GM19328 (cell line): ENCODE measurements around the gene FNDC1.

Experiments used
- ATAC-seq: cut with Tn5 transposase; IDR thresholded peaks from one replicate; pipeline ENCODE4 v1.9.1; 2021; ENCODE audit warnings: mild to moderate bottlenecking, moderate library complexity; ENCODE audit not compliant: unreplicated experiment

Gene FNDC1

GRCh38 chr6:159156089-159156488 lies 13.1 kb upstream of the FNDC1 start:
- no peak for ATAC-seq

DNA sequence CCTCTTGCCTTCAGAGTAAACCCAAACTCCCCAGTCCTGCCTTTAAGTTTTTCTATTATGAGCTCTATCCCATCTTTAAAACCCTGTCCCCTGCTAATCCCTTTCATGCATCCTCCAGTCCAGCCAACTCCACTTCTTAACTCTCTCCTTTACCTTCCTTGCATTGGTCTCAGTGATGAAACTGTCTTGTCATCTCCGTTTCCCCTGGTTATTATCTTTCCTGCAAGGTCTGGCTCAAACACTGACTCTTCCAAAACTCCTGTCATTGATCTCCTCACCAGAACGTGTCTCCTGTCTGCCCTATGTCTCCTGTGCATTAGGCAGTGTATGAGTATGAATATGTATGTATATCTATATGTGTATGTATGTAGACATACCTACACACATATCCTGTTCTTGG lies 11.8 kb upstream of the FNDC1 start:
- no peak for ATAC-seq

DNA sequence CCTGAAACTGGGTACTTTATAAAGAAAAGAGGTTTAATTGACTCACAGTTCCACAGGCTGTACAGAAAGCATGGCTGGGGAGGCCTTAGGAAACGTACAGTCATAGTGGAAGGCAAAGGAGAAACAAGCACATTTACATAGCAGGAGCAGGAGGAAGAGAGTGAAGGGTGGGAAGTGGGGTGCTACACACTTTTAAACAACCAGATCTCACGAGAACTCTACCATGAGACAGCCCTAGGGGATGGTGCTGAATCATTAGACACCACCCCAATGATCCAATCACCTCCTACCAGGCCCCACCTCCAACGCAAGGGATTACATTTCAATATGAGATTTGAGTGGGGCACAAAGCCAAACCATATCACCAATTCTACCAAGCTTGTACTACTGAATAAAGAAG lies 7.4 kb upstream of the FNDC1 start:
- ATAC-seq: no peak

DNA sequence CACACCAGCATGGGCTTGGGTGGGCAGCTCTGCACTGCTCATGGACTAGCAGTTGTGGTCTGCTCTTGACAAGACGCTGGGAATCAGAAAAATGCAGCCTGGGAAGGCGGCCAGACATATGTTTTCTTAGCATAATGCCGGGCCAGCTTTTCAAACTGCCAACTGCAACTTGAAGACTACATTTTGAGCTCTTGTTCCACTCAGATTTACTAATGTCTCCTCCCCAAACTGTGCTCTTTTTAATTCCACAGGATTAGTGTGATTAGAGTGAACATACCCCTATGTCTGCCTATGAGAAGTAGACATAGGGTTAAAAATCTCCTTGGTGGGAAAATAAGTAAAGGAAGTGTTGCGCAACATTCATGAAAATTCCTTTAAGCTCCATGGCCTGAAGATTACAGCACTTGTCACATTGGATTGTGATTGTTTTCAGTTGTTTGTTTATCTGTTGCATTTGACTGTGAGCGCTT lies 5.3 kb upstream of the FNDC1 start:
- ATAC-seq: no peak

DNA sequence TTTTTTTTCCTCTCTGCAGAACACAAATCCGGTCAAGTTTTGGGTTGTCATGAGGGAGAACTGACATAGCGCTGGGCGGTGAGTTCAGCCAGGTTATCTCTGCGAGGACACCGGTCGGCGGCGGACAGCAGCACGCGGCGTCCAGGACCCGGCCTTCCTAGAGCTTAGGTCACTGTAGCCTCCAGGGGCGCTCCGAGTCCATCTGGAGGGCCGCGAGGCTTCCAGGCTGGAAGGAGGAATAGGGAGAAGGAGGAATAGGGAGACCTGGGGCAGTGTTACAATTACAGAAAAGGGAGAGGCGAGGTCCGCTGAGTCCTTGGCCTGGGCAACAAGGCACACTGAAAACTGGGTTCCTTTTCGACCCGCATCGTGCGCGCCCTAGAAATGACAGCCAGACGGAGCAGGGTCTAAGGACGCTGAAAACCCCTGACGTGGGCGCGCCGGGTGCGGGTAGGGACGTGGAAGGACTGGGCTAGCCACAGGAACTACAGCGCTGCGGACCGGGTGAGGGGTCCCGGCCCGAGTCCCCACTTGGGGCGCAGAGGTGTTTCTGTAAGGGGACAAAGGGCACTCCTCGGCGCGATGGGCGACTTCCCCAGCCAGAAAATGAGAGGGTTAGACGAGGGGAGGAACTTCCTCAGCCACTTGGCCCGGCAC lies 536 bp upstream of the FNDC1 start:
- no peak for ATAC-seq

DNA sequence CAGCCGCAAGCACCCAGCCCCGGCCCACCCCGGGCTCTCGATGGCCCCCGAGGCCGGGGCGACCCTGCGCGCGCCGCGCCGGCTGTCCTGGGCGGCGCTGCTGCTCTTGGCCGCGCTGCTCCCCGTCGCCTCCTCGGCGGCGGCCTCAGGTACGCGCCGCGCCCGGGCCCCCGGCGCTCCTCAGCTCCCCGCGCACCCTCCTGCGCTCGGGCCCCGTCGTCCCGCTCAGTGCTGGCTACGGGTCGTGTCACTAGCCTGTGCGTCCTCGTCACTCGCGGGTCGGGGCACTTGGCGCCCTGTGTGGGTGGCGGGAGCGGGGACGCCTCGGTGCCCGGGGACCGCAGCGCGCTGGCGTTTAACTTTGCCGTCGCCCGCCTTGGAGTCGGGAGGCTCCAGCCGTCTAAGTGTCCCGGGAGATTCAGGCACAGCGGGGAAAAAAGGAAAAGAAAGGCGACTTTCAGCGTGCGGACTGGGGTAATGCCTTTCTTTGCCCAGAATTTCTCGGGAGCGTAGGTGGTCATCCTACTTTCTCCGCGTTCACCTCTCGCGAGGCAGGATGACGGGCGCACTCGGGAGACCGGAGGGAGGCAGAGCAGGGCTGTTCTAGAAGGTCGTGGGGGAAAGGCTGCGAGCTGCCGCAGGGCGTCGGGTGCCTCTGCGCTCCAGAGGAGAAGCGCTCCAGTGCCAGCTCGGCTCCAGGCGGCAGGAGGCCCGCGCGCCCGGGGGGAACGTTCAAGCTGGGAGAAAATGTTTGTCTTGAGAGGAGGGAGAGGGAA lies 545 bp downstream of the FNDC1 start:
- no peak for ATAC-seq

- no peak for ATAC-seq
Observed at GRCh38 chr6:159170333-159170672, 1.1 kb downstream of the FNDC1 start.

- no peak for ATAC-seq
Observed at GRCh38 chr6:159170999-159171712, 2.0 kb downstream of the FNDC1 start.

DNA sequence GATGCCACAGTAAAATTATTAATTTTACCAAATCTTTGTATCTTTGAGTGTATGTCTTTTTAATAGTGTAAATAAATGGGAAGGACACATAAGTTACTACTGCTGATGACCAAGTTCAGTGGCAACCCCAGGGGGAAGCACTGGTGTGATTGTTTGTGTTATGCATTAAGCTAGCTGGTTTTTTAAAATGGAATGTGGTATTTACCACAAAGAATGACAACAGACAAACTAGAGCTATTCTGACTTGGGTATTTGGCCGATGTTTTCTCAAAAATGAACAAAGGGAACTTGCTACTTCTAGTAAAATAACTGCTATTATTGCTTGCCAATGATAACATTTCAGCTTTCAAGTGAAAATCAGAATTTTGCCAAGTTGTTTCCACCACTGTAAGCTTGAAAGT lies 2.9 kb downstream of the FNDC1 start:
- ATAC-seq: no peak

DNA sequence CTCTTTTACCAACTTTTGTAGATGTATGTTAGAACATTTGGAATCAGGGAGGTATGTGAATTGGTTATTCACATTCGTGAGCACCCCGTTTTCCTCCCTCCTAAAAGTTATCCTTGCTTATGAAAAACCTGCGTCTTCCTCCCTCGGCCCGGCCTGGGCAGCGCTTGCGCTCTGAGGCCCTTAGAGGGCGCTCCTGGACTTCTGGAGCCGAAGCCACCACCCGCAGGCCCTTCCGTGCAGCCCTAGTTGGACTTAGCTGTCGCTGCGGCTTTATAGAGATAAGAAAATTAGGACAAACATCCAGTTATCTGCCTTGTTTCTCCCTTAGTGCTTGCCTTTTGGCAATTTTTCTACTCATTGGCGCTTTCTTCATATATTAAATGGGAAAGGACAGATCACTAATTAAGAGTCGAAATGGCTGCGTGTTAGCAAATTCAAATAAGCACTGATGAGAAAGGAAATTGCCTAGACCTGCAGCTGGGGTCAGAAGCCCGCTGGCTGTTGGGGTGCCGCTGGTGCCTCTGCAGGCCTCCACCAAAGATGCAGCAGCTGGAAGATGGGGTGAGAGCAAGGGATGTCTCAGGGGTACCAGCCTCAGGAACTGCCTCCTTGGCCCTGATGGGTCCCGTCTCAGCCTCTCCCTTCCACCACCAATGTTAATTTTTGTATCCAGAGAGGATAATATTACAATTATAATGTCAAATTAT lies 5.2 kb downstream of the FNDC1 start:
- ATAC-seq: peak; percentile 63

- ATAC-seq: no peak
Observed at GRCh38 chr6:159176913-159177312, 7.7 kb downstream of the FNDC1 start.

DNA sequence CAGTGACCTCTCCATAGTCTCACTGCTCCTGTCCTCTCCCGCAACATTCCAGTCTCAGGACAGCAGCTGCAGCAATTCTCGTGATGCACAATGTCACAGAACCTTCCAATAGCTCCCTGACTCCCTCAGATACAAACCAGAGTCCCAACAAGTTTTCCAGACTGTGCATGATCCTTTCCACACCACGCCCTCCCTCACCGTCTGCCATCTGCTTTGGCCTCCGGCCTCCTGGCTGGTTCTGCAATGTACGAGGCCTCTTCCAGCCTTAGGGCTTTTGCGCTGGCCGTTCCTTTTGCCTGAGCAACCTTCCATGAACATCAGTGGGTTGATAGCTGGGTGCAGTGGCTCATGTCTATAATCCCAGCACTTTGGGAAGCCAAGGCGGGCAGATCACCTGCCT lies 9.6 kb downstream of the FNDC1 start:
- ATAC-seq: no peak

GRCh38 chr6:159180001-159180400 lies 10.8 kb downstream of the FNDC1 start:
- ATAC-seq: no peak

DNA sequence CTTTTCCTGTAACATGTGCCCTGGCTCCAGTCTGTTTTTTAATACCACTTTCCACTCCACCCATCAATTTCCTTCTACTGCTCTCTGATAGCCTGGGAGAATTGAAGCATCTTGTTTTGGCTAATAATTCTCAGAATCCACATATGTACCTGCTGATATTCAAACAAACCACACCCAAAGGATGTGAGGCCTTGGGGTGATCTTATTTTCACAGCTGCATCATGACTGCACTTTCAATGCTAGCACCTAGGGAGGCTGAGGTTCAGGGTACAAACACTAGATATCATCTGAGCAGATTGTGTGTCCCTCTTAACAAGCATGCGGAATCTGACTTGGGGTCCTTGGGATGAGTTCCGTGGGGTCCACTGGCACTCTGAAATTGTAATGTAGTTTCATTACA lies 12.7 kb downstream of the FNDC1 start:
- no peak for ATAC-seq

DNA sequence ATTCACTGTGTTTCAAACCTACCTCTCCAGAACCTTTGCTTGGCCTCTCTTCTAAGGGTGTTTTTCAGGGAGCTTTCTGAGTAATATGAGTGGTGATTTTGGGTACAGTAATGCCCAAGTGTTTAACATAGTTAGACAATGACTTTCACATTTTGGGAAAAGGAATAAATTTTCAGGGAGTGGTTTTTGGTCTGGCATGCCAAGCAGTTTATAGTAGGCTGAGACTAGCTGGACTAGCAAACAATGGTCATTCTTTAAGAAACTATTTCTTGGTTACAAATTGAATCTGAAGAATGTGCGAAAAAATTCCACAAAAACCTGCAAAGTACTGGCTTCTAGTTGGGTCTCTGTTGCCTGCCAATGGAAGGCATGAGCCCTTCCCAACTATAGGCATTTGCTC lies 15.4 kb downstream of the FNDC1 start:
- no peak for ATAC-seq

- no peak for ATAC-seq
Observed at GRCh38 chr6:159190460-159190859, 21.3 kb downstream of the FNDC1 start.

DNA sequence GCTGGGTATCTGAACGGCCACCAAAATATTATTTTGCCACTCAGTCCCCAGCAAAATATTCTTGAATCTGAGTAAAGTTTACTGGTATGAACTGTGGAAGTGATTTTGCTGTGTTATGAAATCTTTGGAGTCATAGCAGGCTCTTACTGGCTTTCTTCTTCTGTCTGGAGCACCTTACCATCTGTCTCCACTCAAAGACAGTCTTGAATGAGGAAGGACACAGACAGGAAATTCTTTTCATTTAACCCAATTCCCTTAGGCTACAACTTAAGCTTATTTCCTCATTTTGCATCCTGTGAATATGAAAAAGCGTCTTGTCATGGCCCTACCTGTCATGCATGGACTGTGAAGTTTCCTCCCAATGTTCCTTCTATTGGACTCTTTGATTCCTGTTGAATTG lies 24.7 kb downstream of the FNDC1 start:
- ATAC-seq: no peak

- ATAC-seq: no peak
Observed at GRCh38 chr6:159194421-159194820, 25.2 kb downstream of the FNDC1 start.

GRCh38 chr6:159196430-159196975 lies 27.3 kb downstream of the FNDC1 start:
- ATAC-seq: no peak

- no peak for ATAC-seq
Observed at GRCh38 chr6:159197251-159197650, 28.1 kb downstream of the FNDC1 start.

DNA sequence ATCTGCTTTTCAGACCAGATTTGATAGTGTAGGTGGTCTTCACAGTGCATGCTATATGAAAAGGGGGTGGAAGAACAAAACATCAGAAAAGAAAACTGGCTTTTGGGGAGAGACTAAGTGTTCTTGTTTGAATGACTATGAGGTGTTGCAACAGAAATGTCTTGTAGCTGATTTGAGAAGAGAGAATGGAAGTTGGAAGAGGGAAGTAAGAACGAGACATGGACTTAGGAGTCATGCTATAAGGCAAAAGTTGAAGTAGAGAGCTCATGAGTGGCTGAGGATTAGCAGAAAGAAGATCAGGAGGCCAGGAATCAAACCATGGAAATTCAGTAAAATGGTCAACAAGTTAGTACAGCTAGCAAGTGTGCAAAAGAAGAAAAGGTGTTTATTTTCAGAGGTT lies 32.1 kb downstream of the FNDC1 start:
- no peak for ATAC-seq
